Left lobe of liver (tissue), 2 donors: ENCODE results near the gene PLCL2. TPM values are rescaled to one million over a fixed set of nuclear protein-coding genes. Genes with fewer than 3 reads are reported as not detected.

Experiments
- ATAC-seq: fragments of 200-7000 bp; cut with Tn5 transposase; one replicate; pipeline ENCODE4 v1.9.1; 2020; ENCODE audit warnings: mild to moderate bottlenecking, moderate library complexity
- DNase-seq: peaks from one replicate; pipeline ENCODE4 v3.0.0-alpha.2; 2020; ENCODE audit warnings: low spot score
- total RNA-seq: library from RNA; stranded (reverse); gene quantifications from one replicate; pipeline ENCODE4 v1.2.1, GENCODE V29; 2021
- donor health status: DM: no; HTN: no; CAD: no; lungs with moderate emphysema.
- donor health status: DM: no; HTN: yes; CAD: no.

PLCL2 gene
- total RNA-seq, 1 donor from 2014 or later: 5.6 TPM

GRCh38 chr3:17038141-17038540 is 153.4 kb downstream of the PLCL2 start:
- ATAC-seq (no peak), DNase-seq (no peak)

- no peak for DNase-seq
- no peak for ATAC-seq
Observed at GRCh38 chr3:17038900-17039553, 154.3 kb downstream of the PLCL2 start.

GRCh38 chr3:17039594-17039993 is 154.8 kb downstream of the PLCL2 start:
- DNase-seq (no peak), ATAC-seq (no peak)

- ATAC-seq: no peak
- DNase-seq: no peak
Observed at GRCh38 chr3:17040322-17040989, 155.7 kb downstream of the PLCL2 start.

GRCh38 chr3:17040990-17041377 is 156.2 kb downstream of the PLCL2 start:
- ATAC-seq (no peak), DNase-seq (no peak)

- DNase-seq: no peak
- ATAC-seq: no peak
Observed at GRCh38 chr3:17044855-17045254, 160.1 kb downstream of the PLCL2 start.

- DNase-seq (no peak), ATAC-seq (no peak)
Observed at GRCh38 chr3:17045705-17046104, 160.9 kb downstream of the PLCL2 start.

GRCh38 chr3:17046623-17047022 is 161.9 kb downstream of the PLCL2 start:
- DNase-seq (no peak), ATAC-seq (no peak)

- ATAC-seq (no peak), DNase-seq (no peak)
Observed at GRCh38 chr3:17047162-17047561, 162.4 kb downstream of the PLCL2 start.

GRCh38 chr3:17047894-17048293 is 163.1 kb downstream of the PLCL2 start:
- DNase-seq (no peak), ATAC-seq (no peak)

GRCh38 chr3:17050071-17050470 is 165.3 kb downstream of the PLCL2 start:
- DNase-seq (no peak), ATAC-seq (no peak)

GRCh38 chr3:17050506-17050905 is 165.8 kb downstream of the PLCL2 start:
- DNase-seq: no peak
- no peak for ATAC-seq

GRCh38 chr3:17052363-17052762 is 167.6 kb downstream of the PLCL2 start:
- ATAC-seq: no peak

GRCh38 chr3:17054301-17054981 is 169.7 kb downstream of the PLCL2 start:
- ATAC-seq (no peak), DNase-seq (no peak)

More at GRCh38 chr3:17052363-17052762, 167.6 kb downstream of the PLCL2 start:
- DNase-seq: no peak

- DNase-seq: no peak
- ATAC-seq: no peak
Observed at GRCh38 chr3:17054982-17055343, 170.2 kb downstream of the PLCL2 start.

- DNase-seq: no peak
Observed at GRCh38 chr3:17055374-17056276, 170.9 kb downstream of the PLCL2 start.

GRCh38 chr3:17057321-17057720 is 172.6 kb downstream of the PLCL2 start:
- ATAC-seq (no peak), DNase-seq (no peak)

More at GRCh38 chr3:17055374-17056276, 170.9 kb downstream of the PLCL2 start:
- no peak for ATAC-seq

- no peak for ATAC-seq
Observed at GRCh38 chr3:17059989-17060550, 175.3 kb downstream of the PLCL2 start.

GRCh38 chr3:17061005-17061404 is 176.2 kb downstream of the PLCL2 start:
- ATAC-seq (no peak), DNase-seq (no peak)

More at GRCh38 chr3:17059989-17060550, 175.3 kb downstream of the PLCL2 start:
- DNase-seq: no peak

GRCh38 chr3:17062736-17063135 is 178.0 kb downstream of the PLCL2 start:
- DNase-seq (no peak), ATAC-seq (no peak)

- ATAC-seq (no peak), DNase-seq (no peak)
Observed at GRCh38 chr3:17063596-17063995, 178.8 kb downstream of the PLCL2 start.
